NCI-H1694 treated with DMSO at 0.1 percent for 48 hours (cell line): ENCODE measurements around the gene ECHDC1.

Source experiments
- DNase-seq: peaks from one replicate; lab custom pipeline; 2025; lab: John Stamatoyannopoulos, UW

ECHDC1 gene

DNA sequence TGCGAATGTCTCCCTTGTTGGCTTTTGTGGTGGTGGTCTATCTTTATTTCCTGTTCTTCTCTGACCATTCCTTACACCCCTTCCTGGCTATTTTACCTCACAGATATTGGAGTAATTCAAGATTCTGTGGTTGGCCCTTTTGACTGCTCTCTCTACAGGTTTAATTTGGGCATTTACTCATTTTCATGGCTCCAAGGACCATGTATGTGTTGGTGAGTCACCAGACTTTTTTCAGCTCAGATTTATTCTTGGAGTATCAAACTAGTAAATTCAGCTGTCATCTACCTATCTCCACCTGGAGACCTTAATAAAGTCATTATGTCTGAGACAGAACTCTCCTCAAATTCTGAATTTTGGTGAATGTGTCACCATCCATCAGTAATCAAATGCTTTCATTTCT is 61.2 kb downstream of the ECHDC1 start:
- DNase-seq = no peak

DNA sequence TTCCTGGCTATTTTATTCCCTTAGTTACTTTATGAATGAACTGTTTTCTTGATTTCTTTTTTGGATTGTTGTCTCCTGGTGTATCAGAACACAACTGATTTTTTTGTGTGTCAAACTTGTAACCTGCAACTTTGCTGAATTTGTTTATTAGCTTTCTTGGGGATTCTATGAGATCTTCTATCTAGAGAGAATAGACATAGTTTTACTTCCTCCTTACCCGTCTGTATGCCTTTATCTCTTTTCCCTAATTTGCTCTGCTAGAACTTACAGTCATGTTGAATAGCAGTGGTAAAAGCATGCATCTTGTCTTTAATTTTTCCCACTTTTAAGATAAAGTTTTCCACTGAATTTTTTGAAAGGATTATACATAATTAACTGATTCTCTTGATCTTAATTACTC is 63.6 kb downstream of the ECHDC1 start:
- no peak for DNase-seq

DNA sequence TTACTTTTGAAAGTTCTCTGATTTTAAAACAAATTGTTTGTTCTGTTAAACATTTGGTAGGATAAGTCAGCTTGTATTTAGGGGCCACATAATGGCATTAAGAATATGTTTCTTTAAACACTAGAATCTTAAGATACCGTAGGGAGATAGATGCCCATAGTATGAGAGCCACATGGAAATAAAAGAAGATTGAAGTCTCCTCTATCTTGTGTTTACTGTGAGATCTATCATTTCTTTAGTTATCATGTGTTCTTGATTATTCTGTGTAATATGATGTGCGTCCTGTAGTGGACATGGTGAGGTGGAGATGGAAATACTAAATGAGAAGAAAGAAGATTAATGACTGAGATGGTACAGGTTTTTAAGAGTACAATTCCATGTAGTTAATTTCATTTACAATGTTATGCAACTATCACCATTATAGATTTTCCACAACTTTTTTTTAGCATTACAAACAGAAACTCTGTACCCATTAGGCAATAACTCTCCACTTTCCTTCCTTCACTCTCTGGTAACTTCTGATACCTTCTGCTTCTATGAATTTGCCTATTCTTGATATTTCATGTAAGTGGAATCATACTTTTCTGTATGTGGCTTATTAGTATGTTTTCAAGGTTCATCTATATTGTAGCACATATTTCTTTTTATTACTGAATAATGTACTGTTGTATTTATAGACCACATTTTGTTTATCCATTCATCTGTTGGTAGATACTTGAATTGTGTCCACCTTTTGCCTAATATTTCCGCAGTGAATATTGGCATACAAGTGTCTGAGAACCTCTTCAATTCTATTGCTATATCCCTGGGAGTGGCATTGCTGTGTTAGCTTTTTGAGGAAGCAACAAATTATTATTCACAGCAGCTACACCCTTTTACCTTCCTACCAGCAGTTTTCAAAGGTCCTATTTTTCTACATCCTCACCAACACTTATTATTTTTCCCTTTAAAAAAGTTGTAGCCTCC is 65.2 kb downstream of the ECHDC1 start:
- DNase-seq = no peak

DNA sequence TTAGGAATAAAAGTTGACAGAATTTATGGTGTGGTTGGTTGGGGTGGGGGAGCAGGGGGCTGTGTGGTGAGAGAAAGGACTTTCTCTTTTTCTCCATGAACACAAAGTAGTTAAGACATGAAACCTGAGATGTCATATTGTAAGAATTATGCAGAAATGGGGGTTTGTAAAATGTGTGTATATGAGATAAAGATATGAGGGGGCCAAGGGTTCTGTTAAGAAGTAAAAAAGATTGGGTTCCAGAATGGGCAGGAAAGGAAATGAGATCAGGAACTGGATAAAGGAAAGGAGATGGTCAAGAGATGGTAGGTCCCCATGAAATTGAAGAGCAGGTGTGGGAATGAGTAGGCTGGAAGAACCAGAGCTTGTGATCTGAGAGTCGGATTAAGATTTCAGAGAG is 67.1 kb downstream of the ECHDC1 start:
- no peak for DNase-seq

DNA sequence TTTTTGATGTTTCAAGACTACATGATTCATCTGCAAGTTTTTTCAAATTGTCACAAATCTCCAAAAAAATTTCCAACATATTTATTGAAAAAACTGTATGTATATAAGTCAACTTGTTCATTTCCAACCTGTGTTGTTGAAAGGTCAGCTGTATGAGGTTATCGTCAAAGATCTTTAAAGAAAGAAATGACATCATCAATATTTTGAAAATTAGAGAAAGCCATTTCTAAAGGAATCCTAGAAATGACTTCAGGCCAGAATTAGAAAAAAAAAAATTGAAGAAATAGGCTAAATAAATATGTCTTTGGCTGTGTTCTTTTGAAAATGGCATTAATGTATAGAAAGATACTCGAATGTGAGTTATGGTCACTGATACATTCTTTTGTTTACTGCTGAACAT is 69.9 kb downstream of the ECHDC1 start:
- no peak for DNase-seq

DNA sequence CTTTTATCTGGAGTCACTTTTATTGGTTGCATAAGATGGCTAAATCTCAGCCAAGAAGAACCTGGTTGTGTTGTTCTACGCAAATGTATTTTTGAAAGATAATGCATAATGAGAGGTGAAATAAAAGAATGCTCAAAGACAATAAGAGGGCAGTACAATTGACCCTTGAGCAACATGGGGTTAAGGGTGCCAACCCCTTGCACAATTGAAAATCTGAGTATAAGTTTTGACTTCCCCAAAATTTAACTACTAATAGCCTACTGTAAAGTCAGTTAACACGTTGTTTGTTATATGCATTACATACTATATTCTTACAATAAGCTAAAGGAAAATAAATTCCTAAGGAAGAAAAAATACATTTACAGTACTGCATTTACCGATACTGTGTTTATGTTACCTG is 70.8 kb downstream of the ECHDC1 start:
- DNase-seq = no peak

DNA sequence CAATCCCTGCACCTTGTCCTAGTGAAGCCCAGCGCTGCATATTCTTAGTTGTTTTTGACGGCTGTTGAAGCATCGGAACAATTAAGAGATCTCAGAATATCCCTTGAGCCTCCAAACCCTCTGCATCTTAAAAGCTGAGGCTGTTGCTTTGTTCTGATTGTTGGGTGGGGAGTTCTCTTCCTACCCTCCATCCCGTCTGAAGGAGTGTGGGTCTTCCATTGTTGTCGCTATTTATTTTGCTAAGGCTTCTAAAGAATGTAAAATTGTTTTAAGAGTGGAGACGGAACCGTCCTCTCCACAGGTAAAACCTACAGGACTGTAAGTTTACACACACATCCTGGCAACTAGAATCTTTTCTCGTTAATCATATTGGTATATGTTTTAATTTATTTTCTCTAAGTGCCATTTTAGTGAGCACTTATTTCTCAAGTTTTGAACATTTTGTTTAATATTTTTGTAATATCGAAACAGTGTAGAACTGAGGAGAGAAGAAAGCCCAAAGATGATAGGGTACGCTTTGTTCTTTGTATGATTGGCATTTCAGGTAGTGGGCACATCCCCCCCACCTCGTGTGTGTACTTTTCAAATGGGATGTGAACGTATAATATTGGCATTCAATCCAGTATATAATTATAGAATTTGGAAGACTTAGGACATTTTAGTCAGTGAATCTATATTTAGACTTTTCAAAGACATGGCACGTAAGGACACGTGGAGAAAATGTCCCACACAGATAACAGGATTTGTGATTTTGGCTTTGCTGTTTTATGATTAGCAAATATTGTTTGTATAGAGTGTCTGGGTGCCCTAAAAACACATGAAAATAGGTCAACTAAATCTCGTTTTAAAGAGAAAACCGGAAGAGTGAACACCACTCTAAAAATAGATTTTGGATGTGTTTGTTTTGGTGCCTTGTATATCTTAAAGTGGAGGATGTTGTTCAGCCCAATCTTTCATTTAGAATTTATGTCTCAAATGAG is 75.5 kb downstream of the ECHDC1 start:
- DNase-seq = no peak

DNA sequence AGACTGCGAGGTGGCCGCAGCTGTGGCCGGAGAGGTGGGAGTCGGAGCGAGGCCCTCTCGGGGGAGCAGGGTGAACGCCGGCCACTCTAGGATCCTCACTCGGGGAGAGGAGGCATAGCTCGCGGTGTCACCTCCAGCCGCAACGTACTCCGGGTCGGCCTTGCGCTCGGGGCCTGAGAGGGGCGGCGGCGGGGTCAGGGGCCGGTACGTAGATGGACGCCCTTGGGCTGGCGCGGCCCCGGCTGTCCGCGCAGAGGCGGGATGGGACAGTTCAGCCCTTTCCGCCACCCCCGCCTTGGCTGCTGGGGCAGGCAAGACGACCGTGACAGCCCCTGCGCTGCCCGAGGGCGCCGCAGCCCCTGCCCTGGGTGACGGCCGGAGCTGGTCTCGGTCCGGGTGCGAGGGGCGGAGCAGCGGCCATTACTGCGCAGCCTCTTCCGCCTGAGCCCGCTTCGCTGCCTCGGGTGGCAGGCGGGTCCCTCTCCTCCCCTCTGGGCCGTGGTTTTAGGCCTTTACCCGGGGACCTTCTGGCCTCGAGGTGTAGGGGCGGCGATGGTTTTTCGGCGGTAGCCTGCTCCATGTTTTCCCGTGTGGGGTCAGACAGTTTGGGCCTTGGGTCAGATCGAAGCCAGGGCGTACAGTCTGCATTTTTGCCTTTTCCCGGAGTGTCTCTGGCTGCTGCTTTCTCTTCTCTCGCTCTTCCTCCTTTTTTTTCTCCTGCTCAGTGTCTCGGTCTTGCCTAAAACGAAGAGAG is 76.3 kb downstream of the ECHDC1 start:
- peak; percentile 57 for DNase-seq

DNA sequence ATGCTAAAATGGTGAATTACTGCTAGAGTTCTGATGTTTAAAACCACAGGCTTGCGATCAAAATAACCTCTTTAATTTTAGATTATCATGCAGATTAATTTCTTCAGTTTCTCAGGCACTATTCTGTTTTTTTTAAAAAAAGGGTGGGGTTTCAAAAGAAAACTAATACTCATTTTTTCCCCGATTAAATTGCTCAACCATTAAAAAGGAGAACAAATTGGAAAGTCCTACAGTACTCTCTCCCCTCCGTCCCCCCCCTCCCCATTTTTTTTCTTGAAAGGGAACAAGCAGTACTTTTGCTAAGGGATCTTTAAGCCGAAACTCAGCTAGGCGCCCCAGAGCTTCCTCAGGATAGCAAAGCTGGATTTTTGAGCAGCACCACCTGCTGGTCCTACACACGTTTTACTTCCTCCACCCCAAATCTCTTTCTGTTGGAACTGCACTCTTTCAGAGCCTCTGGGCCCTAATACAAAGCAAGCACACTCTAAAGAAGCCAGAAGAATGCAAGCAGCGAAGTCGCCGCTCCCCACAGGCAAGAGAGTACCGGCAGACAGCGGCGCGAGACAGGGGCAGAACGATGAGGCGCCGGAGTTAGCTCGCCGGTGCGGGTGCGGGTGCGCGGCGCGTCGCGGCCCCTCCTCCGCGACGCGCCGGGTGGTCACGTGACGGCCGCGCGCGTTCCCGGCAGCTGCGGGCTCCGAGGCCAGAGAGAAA is 77.1 kb downstream of the ECHDC1 start, which contains the start of gene RNF146:
RNF146 (plus strand) TSS at position 687 of the 714 bp plus-strand sequence. CDS start 13,475 bp downstream, outside the sequence.
- peak; percentile 74 for DNase-seq

DNA sequence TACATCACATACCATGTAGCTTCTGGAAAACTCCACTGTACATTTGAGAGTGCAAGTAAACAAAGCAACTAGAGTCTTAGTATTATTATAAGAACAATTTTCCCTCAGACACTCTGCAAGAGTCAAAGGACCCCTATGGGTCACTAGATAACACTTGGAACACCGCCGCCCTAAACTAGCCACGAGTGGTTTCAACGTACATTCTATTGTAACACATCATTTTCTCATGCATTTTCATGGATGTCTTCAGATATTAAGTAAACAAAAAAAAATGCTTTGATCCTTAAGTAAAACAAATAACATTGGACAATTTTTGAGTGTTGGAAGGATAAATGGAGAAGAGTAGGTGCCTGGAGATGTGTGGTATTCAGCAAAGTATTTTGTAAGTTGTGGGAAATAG is 79.9 kb downstream of the ECHDC1 start:
- no peak for DNase-seq

DNA sequence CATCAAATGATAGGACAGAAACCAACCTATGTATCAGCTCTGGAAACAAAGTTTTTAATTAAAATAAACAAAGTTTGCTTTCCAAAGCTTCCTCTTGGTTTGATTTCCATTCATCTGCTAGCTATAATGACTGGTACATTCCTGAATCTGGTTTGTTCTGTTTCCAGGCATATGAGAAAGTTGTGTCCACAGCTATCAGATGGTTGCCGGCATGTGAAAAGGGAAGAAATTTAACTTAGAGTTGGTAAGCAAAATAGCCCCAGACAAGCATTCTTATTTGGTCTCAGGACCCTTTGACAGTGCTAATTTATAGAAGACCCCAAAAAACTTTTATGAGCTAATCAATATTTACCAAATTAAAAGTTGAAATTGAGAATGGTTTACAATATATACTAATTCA is 80.5 kb downstream of the ECHDC1 start:
- DNase-seq = no peak

DNA sequence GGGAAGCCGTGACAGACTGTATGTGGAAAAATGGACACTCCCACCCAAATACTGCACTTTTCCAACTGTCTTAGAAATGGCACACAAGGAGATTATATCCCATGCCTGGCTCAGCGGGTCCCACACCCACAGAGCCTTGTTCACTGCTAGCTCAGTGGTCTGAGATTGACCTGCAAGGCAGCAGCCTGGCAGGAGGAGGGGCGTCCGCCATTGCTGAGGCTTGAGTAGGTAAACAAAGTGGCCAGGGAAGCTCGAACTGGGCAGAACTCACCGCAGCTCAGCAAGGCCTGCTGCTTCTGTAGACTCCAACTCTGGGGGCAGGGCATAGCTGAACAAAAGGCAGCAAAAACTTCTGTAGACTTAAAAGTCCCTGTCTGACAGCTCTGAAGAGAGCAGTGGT is 88.1 kb downstream of the ECHDC1 start:
- no peak for DNase-seq

DNA sequence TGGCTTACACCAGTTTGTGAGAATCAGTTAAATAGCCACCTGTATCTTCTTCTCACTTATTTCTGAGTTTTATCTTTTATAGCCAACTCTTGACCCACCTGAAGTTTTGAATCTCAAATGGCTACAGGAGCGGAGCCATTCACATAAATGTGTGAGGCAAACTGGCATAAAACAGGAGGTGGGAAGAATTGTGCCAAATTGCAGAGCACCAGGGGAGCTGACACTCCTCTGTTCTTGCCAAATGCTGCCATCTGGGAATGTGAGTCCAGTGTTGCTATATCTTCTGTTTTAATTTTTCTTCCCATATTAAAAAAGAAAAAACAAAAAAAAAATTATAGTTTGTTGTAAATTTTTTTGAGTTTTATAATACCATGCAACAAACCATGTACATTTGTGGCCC is 93.8 kb downstream of the ECHDC1 start:
- no peak for DNase-seq

DNA sequence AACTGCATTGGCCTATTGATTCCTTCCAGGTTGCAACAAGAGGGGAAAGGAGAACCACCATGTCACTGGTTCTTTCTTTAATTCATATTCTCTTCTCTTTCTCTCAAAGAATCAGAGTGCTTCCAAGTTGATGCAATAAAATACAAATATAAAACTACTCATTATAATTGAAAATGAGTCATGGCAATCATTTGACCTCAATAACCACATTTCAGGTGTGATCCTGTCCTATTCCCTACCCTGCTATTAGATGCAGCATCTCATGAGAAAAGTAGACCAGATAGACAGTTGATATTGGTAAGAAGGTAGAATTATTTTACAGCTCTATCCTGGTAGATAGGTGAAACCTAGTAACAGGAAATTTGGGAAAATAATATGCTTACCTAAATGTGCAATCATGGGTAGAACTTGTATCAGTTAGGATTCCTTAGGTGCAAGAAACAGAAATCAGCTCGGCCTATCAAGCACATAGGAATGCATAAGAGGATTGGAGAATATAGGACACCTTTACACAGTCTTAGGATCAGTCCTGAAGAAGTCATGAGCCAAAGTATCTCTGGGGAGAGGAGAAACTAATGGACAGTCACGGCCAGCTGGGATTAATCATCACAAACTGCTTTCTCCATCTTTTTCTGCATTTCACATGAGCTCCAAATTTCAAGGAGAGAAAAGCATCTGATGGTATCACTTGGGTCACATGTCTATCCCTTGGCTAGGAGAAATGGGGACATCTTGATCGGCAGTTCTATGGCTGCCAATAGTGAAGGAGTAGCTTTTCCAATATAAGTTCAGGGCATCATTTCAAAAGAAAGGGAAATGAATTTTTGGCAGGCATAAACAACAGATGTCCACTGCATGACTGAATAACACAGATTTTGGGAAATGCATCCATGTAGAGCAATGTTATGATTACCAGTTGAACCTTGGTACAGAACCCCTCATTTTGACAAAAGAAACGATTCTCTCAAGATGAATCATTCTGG is 96.0 kb downstream of the ECHDC1 start:
- DNase-seq = no peak

DNA sequence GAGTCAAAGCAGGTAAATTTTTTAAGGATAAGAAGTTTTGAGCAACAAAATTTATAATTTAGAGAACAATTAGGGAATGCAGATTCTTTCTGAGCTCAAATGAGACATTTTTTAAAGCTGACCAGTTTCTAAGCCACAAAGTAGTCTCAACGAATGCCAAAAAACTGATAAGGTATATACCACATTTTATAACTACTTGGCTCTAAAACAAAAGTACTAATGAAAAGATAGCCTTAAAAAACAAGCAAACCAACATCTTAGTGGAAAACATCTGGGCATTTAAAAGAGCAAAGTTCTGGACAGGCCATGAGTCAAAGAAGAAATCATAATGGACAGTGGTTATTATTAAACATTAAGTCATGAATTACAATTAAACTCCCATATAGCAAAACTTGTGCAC is 99.9 kb downstream of the ECHDC1 start:
- no peak for DNase-seq
